Neural progenitor cell (in vitro differentiated cells): ENCODE measurements around the gene PRR7. TPM values are rescaled to one million over a fixed set of nuclear protein-coding genes. Genes with fewer than 3 reads are reported as not detected.

Source experiments
- DNase-seq: peaks from one replicate; pipeline ENCODE4 v3.0.0-alpha.2; 2016; ENCODE audit warnings: low spot score
- H2AFZ ChIP-seq: fragments of 200-600 bp; sonication (generic); replicated peaks from 2 replicates; pipeline ENCODE4 v1.6.1; 2016; ENCODE audit warnings: antibody characterized with exemption
- H3F3A ChIP-seq: fragments of 200-600 bp; sonication (generic); 2 replicates; pipeline ENCODE4 v1.6.1; 2016; ENCODE audit warnings: antibody characterized with exemption, low read depth
- H3K27ac ChIP-seq: fragments of 200-600 bp; sonication (generic); 2 replicates; pipeline ENCODE4 v1.5.1; 2016; ENCODE audit warnings: mild to moderate bottlenecking
- H3K27me3 ChIP-seq: fragments of 200-600 bp; sonication (generic); 2 replicates; pipeline ENCODE4 v1.6.1; 2016; ENCODE audit warnings: mild to moderate bottlenecking, moderate library complexity
- H3K36me3 ChIP-seq: fragments of 200-600 bp; sonication (generic); 2 replicates; pipeline ENCODE4 v1.5.1; 2016
- H3K4me1 ChIP-seq: fragments of 200-600 bp; sonication (generic); 2 replicates; pipeline ENCODE4 v1.6.1; 2016; ENCODE audit warnings: mixed run types
- H3K4me2 ChIP-seq: fragments of 200-600 bp; sonication (generic); 2 replicates; pipeline ENCODE4 v1.6.1; 2016
- H3K4me3 ChIP-seq: fragments of 200-600 bp; sonication (generic); 2 replicates; pipeline ENCODE4 v1.5.1; 2016
- H3K79me2 ChIP-seq: fragments of 200-600 bp; sonication (generic); 2 replicates; pipeline ENCODE4 v1.6.1; 2016; ENCODE audit warnings: low read depth
- H3K9ac ChIP-seq: fragments of 200-600 bp; sonication (generic); 2 replicates; pipeline ENCODE4 v1.6.1; 2016
- H3K9me3 ChIP-seq: fragments of 200-600 bp; sonication (generic); 2 replicates; pipeline ENCODE4 v1.5.1; 2016; ENCODE audit warnings: low read depth
- H4K20me1 ChIP-seq: fragments of 200-600 bp; sonication (generic); 2 replicates; pipeline ENCODE4 v1.6.1; 2016; ENCODE audit warnings: low read depth
- H3K27ac Mint-ChIP-seq: 3 replicates; pipeline ENCODE4 v1.8.0; 2021; ENCODE audit warnings: mixed read lengths
- H3K27me3 Mint-ChIP-seq: 2 replicates; pipeline ENCODE4 v1.8.0; 2022; ENCODE audit warnings: low read depth, mild to moderate bottlenecking, inconsistent platforms, moderate library complexity, mixed read lengths; ENCODE audit not compliant: insufficient read depth
- H3K36me3 Mint-ChIP-seq: 3 replicates; pipeline ENCODE4 v1.8.0; 2021; ENCODE audit warnings: mixed read lengths
- H3K4me1 Mint-ChIP-seq: 3 replicates; pipeline ENCODE4 v1.8.0; 2021; ENCODE audit warnings: mixed read lengths
- H3K4me3 Mint-ChIP-seq: 3 replicates; pipeline ENCODE4 v1.8.0; 2021; ENCODE audit warnings: mild to moderate bottlenecking, moderate library complexity, mixed read lengths
- H3K9me3 Mint-ChIP-seq: 3 replicates; pipeline ENCODE4 v1.8.0; 2020; ENCODE audit warnings: mixed read lengths
- EZH2 ChIP-seq: fragments of 200-600 bp; sonication (generic); IDR thresholded peaks from 2 replicates; pipeline ENCODE4 v1.6.1; 2017; ENCODE audit warnings: antibody characterized with exemption, mild to moderate bottlenecking, moderate library complexity
- EZH2phosphoT487 ChIP-seq: fragments of 200-600 bp; sonication (generic); IDR thresholded peaks from 2 replicates; pipeline ENCODE4 v1.6.1; 2017; ENCODE audit warnings: antibody characterized with exemption
- total RNA-seq: library from RNA; depleted of rRNA; stranded (reverse); fragments of >200 nt; gene quantifications from 2 replicates; pipeline ENCODE4 v1.2.3, GENCODE V29; 2015; ENCODE audit warnings: low replicate concordance
- TF ChIP-seq, protein P1 (sequence below): fragments of 200-600 bp; sonication (generic); IDR thresholded peaks from 2 replicates; pipeline ENCODE4 v1.5.1; 2017; ENCODE audit warnings: antibody characterized with exemption, mild to moderate bottlenecking

The PRR7 gene
- total RNA-seq, 1 donor from 2014 or later: 4.5 TPM

DNA sequence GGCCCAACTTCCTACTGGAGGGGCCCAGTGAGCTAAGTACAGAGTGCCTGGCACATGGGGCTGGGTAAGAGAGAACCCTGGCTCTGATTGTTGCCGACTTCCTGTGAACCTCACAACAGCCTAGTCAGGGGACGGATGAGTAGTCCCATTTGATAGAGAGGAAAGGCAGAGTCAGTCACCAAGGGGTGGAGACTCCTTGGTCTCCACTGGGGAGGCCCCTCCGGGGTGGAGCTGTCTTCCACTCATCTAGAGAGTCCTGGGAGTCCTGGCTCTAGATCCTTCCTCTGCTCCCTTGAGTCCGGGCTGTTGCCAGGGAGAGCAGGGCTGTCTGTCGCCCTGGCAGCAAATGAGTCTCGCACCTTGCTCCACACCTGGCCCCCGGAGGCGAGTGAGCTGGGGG is 12.2 kb upstream of the PRR7 start:
- H4K20me1 ChIP-seq: peaks cover 6% of the 10 kb centered on the region
- no peak overlapping the region for H3K4me3 Mint-ChIP-seq
- H3F3A ChIP-seq: peaks cover 2% of the 10 kb centered on the region
- no peak overlapping the region for H3K27ac ChIP-seq
- no peak overlapping the region for H3K4me2 ChIP-seq
- H3K27me3 ChIP-seq: no peaks in the 10 kb centered on the region
- peaks cover 4% of the 10 kb centered on the region for H3K79me2 ChIP-seq
- no peak for DNase-seq
- H3K4me3 ChIP-seq: no peak overlapping the region
- no peaks in the 10 kb centered on the region for H3K9me3 Mint-ChIP-seq
- H3K9me3 ChIP-seq: no peaks in the 10 kb centered on the region
- peaks cover 4% of the 10 kb centered on the region for H3K27me3 Mint-ChIP-seq
- no peak overlapping the region for H2AFZ ChIP-seq
- no peak overlapping the region for H3K9ac ChIP-seq
- H3K36me3 ChIP-seq: no peaks in the 10 kb centered on the region
- no peak for TF ChIP-seq EZH2
- no peak for TF ChIP-seq EZH2phosphoT487
- TF ChIP-seq, protein P1, sequence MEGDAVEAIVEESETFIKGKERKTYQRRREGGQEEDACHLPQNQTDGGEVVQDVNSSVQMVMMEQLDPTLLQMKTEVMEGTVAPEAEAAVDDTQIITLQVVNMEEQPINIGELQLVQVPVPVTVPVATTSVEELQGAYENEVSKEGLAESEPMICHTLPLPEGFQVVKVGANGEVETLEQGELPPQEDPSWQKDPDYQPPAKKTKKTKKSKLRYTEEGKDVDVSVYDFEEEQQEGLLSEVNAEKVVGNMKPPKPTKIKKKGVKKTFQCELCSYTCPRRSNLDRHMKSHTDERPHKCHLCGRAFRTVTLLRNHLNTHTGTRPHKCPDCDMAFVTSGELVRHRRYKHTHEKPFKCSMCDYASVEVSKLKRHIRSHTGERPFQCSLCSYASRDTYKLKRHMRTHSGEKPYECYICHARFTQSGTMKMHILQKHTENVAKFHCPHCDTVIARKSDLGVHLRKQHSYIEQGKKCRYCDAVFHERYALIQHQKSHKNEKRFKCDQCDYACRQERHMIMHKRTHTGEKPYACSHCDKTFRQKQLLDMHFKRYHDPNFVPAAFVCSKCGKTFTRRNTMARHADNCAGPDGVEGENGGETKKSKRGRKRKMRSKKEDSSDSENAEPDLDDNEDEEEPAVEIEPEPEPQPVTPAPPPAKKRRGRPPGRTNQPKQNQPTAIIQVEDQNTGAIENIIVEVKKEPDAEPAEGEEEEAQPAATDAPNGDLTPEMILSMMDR: no peak
- peaks cover 6% of the 10 kb centered on the region for H3K4me1 Mint-ChIP-seq
- peaks cover 17% of the 10 kb centered on the region for H3K36me3 Mint-ChIP-seq
- H3K27ac Mint-ChIP-seq: no peak overlapping the region
- no peaks in the 10 kb centered on the region for H3K4me1 ChIP-seq

DNA sequence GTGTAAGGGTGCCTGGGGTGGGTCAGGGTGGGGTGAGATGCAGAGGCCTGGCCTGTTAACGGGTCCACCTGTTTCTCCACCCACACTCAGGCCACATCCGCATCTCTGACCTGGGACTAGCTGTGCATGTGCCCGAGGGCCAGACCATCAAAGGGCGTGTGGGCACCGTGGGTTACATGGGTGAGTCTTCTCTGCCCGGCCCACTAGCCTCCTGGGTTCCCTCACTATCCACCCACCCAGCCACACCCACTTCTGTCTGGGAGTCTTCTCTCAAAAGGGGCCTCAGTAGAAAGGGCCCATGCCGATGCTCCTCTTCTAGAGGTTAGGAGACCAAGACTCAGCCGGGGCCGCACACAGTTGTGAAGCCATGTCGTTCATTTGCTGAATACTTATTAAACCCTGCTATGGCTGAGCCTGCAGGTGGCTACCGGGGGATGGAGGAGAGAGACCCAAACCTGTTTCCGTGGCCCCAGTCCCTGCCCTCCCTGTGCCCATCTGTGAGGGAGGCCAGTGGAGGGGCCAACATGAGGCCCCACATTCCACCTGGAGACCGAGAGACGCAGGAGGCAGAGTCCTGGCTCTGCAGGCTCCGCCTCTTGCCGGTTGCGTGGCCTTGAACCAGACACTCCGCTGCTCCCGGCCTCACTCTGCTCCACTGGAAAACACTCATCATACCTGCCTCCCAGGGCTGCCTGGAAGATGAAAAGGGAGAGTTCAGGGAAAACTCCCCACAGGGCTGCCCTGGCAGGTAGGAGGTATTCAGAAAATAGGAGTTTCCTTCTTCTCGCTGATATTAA is 11.5 kb upstream of the PRR7 start:
- H3K36me3 Mint-ChIP-seq: peaks cover 24% of the 10 kb centered on the region
- DNase-seq: no peak
- peaks cover 2% of the 10 kb centered on the region for H4K20me1 ChIP-seq
- no peak overlapping the region for H3K4me3 Mint-ChIP-seq
- H3K4me1 Mint-ChIP-seq: peaks cover 2% of the 10 kb centered on the region
- H3K9me3 Mint-ChIP-seq: no peaks in the 10 kb centered on the region
- H3K27me3 Mint-ChIP-seq: peaks cover 8% of the 10 kb centered on the region
- H3K36me3 ChIP-seq: no peaks in the 10 kb centered on the region
- H3K27ac Mint-ChIP-seq: no peak overlapping the region
- no peak overlapping the region for H3K4me3 ChIP-seq
- H3K79me2 ChIP-seq: no peaks in the 10 kb centered on the region
- no peaks in the 10 kb centered on the region for H3K27me3 ChIP-seq
- no peak overlapping the region for H3K9ac ChIP-seq
- TF ChIP-seq, protein P1: no peak
- no peak for TF ChIP-seq EZH2phosphoT487
- TF ChIP-seq EZH2: no peak
- no peak overlapping the region for H3K4me2 ChIP-seq
- no peaks in the 10 kb centered on the region for H3K9me3 ChIP-seq
- H3K4me1 ChIP-seq: no peaks in the 10 kb centered on the region
- no peak overlapping the region for H2AFZ ChIP-seq
- no peak overlapping the region for H3K27ac ChIP-seq
- H3F3A ChIP-seq: peaks cover 2% of the 10 kb centered on the region

DNA sequence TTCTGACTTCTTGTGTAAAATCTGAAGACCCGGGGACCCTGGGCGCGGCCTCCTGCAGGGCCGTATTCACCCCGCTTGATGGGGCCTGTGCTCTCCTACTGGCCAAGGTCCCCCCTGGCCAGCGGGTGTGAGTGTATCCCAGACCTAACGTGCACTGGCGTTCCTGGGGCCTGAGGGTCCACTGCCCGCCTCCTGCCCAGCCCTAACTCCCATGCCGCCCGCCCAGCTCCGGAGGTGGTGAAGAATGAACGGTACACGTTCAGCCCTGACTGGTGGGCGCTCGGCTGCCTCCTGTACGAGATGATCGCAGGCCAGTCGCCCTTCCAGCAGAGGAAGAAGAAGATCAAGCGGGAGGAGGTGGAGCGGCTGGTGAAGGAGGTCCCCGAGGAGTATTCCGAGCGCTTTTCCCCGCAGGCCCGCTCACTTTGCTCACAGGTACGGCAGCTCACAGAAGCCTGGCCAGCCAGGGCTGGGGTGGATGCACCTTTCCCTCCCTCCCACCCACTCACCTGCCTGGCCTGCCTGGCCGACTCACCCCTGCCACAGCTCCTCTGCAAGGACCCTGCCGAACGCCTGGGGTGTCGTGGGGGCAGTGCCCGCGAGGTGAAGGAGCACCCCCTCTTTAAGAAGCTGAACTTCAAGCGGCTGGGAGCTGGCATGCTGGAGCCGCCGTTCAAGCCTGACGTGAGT is 10.6 kb upstream of the PRR7 start:
- Mint-ChIP-seq H3K4me3 (no peak overlapping the region), H3K27ac (no peak overlapping the region), H3K4me1 (no peaks in the 10 kb centered on the region), H3K27me3 (peaks cover 7% of the 10 kb centered on the region), H3K36me3 (peaks cover 24% of the 10 kb centered on the region), H3K9me3 (no peaks in the 10 kb centered on the region)
- TF ChIP-seq EZH2phosphoT487 (no peak), EZH2 (no peak)
- TF ChIP-seq, protein P1: no peak
- Histone ChIP-seq H3F3A (peaks cover 2% of the 10 kb centered on the region), H3K4me3 (no peak overlapping the region), H3K27ac (no peak overlapping the region), H3K27me3 (no peaks in the 10 kb centered on the region), H3K9ac (no peak overlapping the region), H3K36me3 (no peaks in the 10 kb centered on the region), H3K4me2 (no peak overlapping the region), H3K9me3 (no peaks in the 10 kb centered on the region), H3K79me2 (no peaks in the 10 kb centered on the region), H4K20me1 (peaks cover 2% of the 10 kb centered on the region), H2AFZ (no peak overlapping the region), H3K4me1 (no peaks in the 10 kb centered on the region)
- no peak for DNase-seq
